GM21447 (cell line): ENCODE results near the gene SCLT1.

Experiments
- ATAC-seq: cut with Tn5 transposase; IDR thresholded peaks from one replicate; pipeline ENCODE4 v1.9.1; 2021; ENCODE audit not compliant: unreplicated experiment

Gene SCLT1

DNA sequence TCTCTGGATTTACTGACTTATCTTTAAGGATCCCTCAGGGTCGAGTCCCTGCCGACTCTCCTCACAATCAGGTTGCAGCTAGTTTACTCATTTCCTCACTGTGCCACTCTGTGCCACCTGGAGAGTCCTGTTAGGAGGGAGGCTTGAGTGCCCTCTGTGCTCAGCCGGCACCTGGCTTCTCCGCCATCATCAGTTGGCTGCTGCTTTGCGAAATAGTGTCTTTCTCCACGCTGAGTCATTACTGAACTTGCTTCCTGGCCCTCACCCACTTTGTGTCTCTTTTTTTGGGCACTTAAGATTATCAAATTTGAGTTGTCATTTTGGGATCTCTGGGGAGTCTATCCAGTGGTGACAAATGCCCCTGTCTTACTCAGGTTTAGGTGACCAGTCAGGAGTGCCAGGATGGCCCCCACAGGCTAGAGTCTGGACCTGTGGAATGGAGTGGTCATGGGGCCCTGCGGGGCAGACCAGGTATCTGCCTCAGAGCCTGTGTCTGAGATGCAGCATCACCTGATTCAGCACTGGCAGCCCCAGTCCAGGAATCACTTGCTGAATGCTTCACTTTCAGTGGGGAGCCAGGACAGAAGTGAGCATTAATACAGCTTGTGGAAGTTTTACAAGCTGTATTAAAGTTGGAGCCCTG, 246.1 kb downstream of the SCLT1 start:
- no peak for ATAC-seq

GRCh38 chr4:128846063-128846462, 247.3 kb downstream of the SCLT1 start:
- ATAC-seq: no peak

- ATAC-seq: no peak
Observed at GRCh38 chr4:128844931-128845330, 248.4 kb downstream of the SCLT1 start.

DNA sequence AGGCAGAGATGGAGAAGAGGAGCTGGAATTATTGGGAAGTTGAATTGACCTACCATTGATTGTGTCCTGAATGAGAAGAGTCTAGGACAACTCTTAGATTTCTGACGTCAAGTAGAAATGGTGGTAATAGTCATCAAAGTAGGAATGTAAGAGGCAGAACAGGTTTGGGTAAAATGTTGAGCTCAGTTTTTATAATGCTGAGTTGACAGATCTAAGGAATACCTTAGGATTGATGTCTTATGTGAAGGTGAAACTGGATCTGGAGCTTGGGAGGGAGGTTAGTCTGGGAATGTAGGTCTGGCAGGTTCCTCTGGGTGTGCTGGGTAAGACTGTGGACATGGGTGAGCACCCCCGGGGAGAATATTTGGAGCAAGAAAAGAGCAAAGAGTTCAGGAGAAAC, 251.9 kb downstream of the SCLT1 start:
- no peak for ATAC-seq

- ATAC-seq: no peak
Observed at GRCh38 chr4:128840711-128841318, 252.5 kb downstream of the SCLT1 start.

DNA sequence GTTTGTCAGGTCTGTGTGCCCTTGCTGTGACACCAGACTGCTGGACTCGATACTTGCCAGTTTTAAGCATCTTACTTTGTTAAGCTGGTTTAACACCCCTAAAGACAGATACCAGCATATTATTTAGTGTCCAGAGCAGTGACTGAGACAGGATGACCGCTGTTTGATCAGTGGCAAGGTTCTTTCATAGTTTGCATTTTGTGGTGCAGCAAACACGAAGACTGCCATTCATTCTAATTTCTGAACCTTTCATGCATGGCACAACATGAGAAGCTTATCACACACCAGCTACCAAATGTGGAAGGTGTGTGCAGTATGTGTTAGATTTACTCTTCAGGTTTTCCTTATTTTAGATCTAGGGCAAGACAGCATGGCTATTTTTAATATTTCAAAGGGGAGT, 255.7 kb downstream of the SCLT1 start:
- ATAC-seq: no peak

- no peak for ATAC-seq
Observed at GRCh38 chr4:128837198-128837597, 256.1 kb downstream of the SCLT1 start.

GRCh38 chr4:128835498-128836222, 257.7 kb downstream of the SCLT1 start:
- no peak for ATAC-seq
